IPS-18a (cell line): ENCODE measurements around the gene PLA2G2F.

Experiments
- H3K27ac ChIP-seq: one replicate; pipeline ENCODE4 v1.5.1; 2013; ENCODE audit warnings: low read length
- H3K27me3 ChIP-seq: one replicate; pipeline ENCODE4 v1.6.1; 2013; ENCODE audit warnings: mild to moderate bottlenecking, low read length; ENCODE audit not compliant: control insufficient read depth, insufficient read depth
- H3K36me3 ChIP-seq: one replicate; pipeline ENCODE4 v1.6.1; 2013; ENCODE audit warnings: low read depth, low read length; ENCODE audit not compliant: control insufficient read depth
- H3K4me1 ChIP-seq: one replicate; pipeline ENCODE4 v1.6.1; 2013; ENCODE audit warnings: low read depth, low read length; ENCODE audit not compliant: control insufficient read depth
- H3K4me3 ChIP-seq: one replicate; pipeline ENCODE4 v1.5.1; 2013; ENCODE audit warnings: low read length
- H3K9ac ChIP-seq: one replicate; pipeline ENCODE4 v1.6.1; 2013; ENCODE audit warnings: mild to moderate bottlenecking, low read length, moderate library complexity
- H3K9me3 ChIP-seq: one replicate; pipeline ENCODE4 v1.6.1; 2013; ENCODE audit warnings: low read depth, low read length; ENCODE audit not compliant: control insufficient read depth

The PLA2G2F gene

GRCh38 chr1:20102875-20103274 is 36.2 kb upstream of the PLA2G2F start:
- Histone ChIP-seq H3K9ac (no peak overlapping the region), H3K4me3 (no peak overlapping the region), H3K27me3 (no peaks in the 10 kb centered on the region), H3K27ac (no peak overlapping the region), H3K9me3 (no peaks in the 10 kb centered on the region), H3K4me1 (no peaks in the 10 kb centered on the region), H3K36me3 (no peaks in the 10 kb centered on the region)

GRCh38 chr1:20105856-20106255 is 33.3 kb upstream of the PLA2G2F start:
- Histone ChIP-seq H3K9ac (no peak overlapping the region), H3K27ac (no peak overlapping the region), H3K4me1 (peaks cover 3% of the 10 kb centered on the region), H3K9me3 (no peaks in the 10 kb centered on the region), H3K27me3 (no peaks in the 10 kb centered on the region), H3K4me3 (no peak overlapping the region), H3K36me3 (no peaks in the 10 kb centered on the region)

- peaks cover 3% of the 10 kb centered on the region for H3K4me1 ChIP-seq
- no peak overlapping the region for H3K4me3 ChIP-seq
- H3K9me3 ChIP-seq, result no peaks in the 10 kb centered on the region
- no peaks in the 10 kb centered on the region for H3K27me3 ChIP-seq
- H3K36me3 ChIP-seq, result no peaks in the 10 kb centered on the region
- no peak overlapping the region for H3K27ac ChIP-seq
- H3K9ac ChIP-seq, result no peak overlapping the region
Observed at GRCh38 chr1:20107351-20107750, 31.8 kb upstream of the PLA2G2F start.

- Histone ChIP-seq H3K27me3 (no peaks in the 10 kb centered on the region), H3K9me3 (no peaks in the 10 kb centered on the region), H3K9ac (no peak overlapping the region), H3K4me1 (peaks cover 3% of the 10 kb centered on the region), H3K4me3 (no peak overlapping the region), H3K36me3 (no peaks in the 10 kb centered on the region), H3K27ac (no peak overlapping the region)
Observed at GRCh38 chr1:20107796-20108195, 31.3 kb upstream of the PLA2G2F start.

GRCh38 chr1:20108366-20109123 is 30.6 kb upstream of the PLA2G2F start:
- H3K27me3 ChIP-seq, result no peaks in the 10 kb centered on the region
- H3K36me3 ChIP-seq, result no peaks in the 10 kb centered on the region
- H3K9me3 ChIP-seq, result no peaks in the 10 kb centered on the region
- no peak overlapping the region for H3K9ac ChIP-seq
- peaks cover 3% of the 10 kb centered on the region for H3K4me1 ChIP-seq
- no peak overlapping the region for H3K27ac ChIP-seq
- H3K4me3 ChIP-seq, result no peak overlapping the region

- H3K36me3 ChIP-seq, result no peaks in the 10 kb centered on the region
- H3K9me3 ChIP-seq, result no peaks in the 10 kb centered on the region
- H3K27me3 ChIP-seq, result no peaks in the 10 kb centered on the region
- H3K27ac ChIP-seq, result no peak overlapping the region
- H3K4me3 ChIP-seq, result no peak overlapping the region
- H3K4me1 ChIP-seq, result peaks cover 7% of the 10 kb centered on the region
- H3K9ac ChIP-seq, result no peak overlapping the region
Observed at GRCh38 chr1:20109223-20109856, 29.8 kb upstream of the PLA2G2F start.

GRCh38 chr1:20110679-20111078 is 28.4 kb upstream of the PLA2G2F start:
- Histone ChIP-seq H3K4me1 (peaks cover 11% of the 10 kb centered on the region), H3K9ac (no peak overlapping the region), H3K27me3 (no peaks in the 10 kb centered on the region), H3K4me3 (no peak overlapping the region), H3K36me3 (no peaks in the 10 kb centered on the region), H3K9me3 (no peaks in the 10 kb centered on the region), H3K27ac (no peak overlapping the region)

GRCh38 chr1:20111452-20111851 is 27.7 kb upstream of the PLA2G2F start:
- H3K4me3 ChIP-seq, result no peak overlapping the region

GRCh38 chr1:20112279-20113000 is 26.7 kb upstream of the PLA2G2F start:
- Histone ChIP-seq H3K4me1 (peaks cover 11% of the 10 kb centered on the region), H3K4me3 (no peak overlapping the region), H3K27me3 (no peaks in the 10 kb centered on the region), H3K9me3 (no peaks in the 10 kb centered on the region), H3K9ac (no peak overlapping the region), H3K27ac (no peak overlapping the region), H3K36me3 (no peaks in the 10 kb centered on the region)

More at GRCh38 chr1:20111452-20111851, 27.7 kb upstream of the PLA2G2F start:
- no peaks in the 10 kb centered on the region for H3K27me3 ChIP-seq
- no peaks in the 10 kb centered on the region for H3K9me3 ChIP-seq
- H3K4me1 ChIP-seq, result peaks cover 11% of the 10 kb centered on the region
- H3K36me3 ChIP-seq, result no peaks in the 10 kb centered on the region
- no peak overlapping the region for H3K27ac ChIP-seq
- no peak overlapping the region for H3K9ac ChIP-seq

- Histone ChIP-seq H3K27ac (no peak overlapping the region), H3K27me3 (no peaks in the 10 kb centered on the region), H3K36me3 (no peaks in the 10 kb centered on the region), H3K4me1 (peaks cover 8% of the 10 kb centered on the region), H3K4me3 (no peak overlapping the region), H3K9ac (no peak overlapping the region), H3K9me3 (no peaks in the 10 kb centered on the region)
Observed at GRCh38 chr1:20114021-20114648, 25.0 kb upstream of the PLA2G2F start.

- Histone ChIP-seq H3K27me3 (no peaks in the 10 kb centered on the region), H3K36me3 (no peaks in the 10 kb centered on the region), H3K9ac (no peak overlapping the region), H3K27ac (no peak overlapping the region), H3K4me1 (peaks cover 8% of the 10 kb centered on the region), H3K4me3 (no peak overlapping the region), H3K9me3 (no peaks in the 10 kb centered on the region)
Observed at GRCh38 chr1:20115479-20115878, 23.6 kb upstream of the PLA2G2F start.
